Trophoblast cell (in vitro differentiated cells and primary cell): ENCODE measurements around the gene DNAAF3.
A peak's percentile ranks its signal among the peaks of the same experiment; 100 is the strongest.
"Not testable (repeated sequence)": the region's sequence is repeated elsewhere in the genome, so short reads cannot be mapped to it uniquely, and the experiment has no call there.

Source experiments
- DNase-seq, 2 donors: peaks; one replicate each; pipeline ENCODE4 v3.0.0-alpha.2; 2016
- H2AFZ ChIP-seq: 2 replicates; pipeline ENCODE4 v1.6.1; 2013; ENCODE audit warnings: low read length, moderate library complexity, mild to moderate bottlenecking; ENCODE audit not compliant: insufficient read depth, poor library complexity
- H2AK5ac ChIP-seq: 2 replicates; pipeline ENCODE4 v1.6.1; 2013; ENCODE audit warnings: mild to moderate bottlenecking, low read length
- H2BK120ac ChIP-seq: 2 replicates; pipeline ENCODE4 v1.6.1; 2013; ENCODE audit warnings: low read length, mild to moderate bottlenecking, moderate library complexity; ENCODE audit not compliant: insufficient read depth, poor library complexity
- H2BK12ac ChIP-seq: 2 replicates; pipeline ENCODE4 v1.6.1; 2013; ENCODE audit warnings: mild to moderate bottlenecking, low read length, moderate library complexity
- H2BK5ac ChIP-seq: 2 replicates; pipeline ENCODE4 v1.6.1; 2013; ENCODE audit warnings: low read length, low read depth, moderate library complexity, mild to moderate bottlenecking; ENCODE audit not compliant: poor library complexity
- H3K14ac ChIP-seq: 2 replicates; pipeline ENCODE4 v1.6.1; 2013; ENCODE audit warnings: mild to moderate bottlenecking, low read length
- H3K18ac ChIP-seq: 2 replicates; pipeline ENCODE4 v1.6.1; 2013; ENCODE audit warnings: mild to moderate bottlenecking, low read length
- H3K23ac ChIP-seq: 2 replicates; pipeline ENCODE4 v1.6.1; 2013; ENCODE audit warnings: low read length
- H3K27ac ChIP-seq: 2 replicates; pipeline ENCODE4 v1.5.1; 2013; ENCODE audit warnings: low read depth, mild to moderate bottlenecking, inconsistent platforms, low read length, moderate library complexity
- H3K27me3 ChIP-seq: 2 replicates; pipeline ENCODE4 v1.6.1; 2013; ENCODE audit warnings: inconsistent platforms, mild to moderate bottlenecking, low read length, moderate library complexity; ENCODE audit not compliant: insufficient read depth
- H3K36me3 ChIP-seq, 2 experiments: 1 replicate in 1 of 2; 2 replicates in 1 of 2; pipeline ENCODE4 v1.6.1; 2013; ENCODE audit warnings: low read length in 2 of 2, mild to moderate bottlenecking in 2 of 2, moderate library complexity in 1 of 2; ENCODE audit not compliant: insufficient read depth in 2 of 2, control insufficient read depth in 1 of 2
- H3K4ac ChIP-seq: 2 replicates; pipeline ENCODE4 v1.6.1; 2013; ENCODE audit warnings: low read depth, mild to moderate bottlenecking, low read length, moderate library complexity
- H3K4me1 ChIP-seq, 2 experiments: 1 replicate in 1 of 2; 2 replicates in 1 of 2; pipeline ENCODE4 v1.6.1; 2013; ENCODE audit warnings: low read length in 2 of 2, mild to moderate bottlenecking in 2 of 2, moderate library complexity in 1 of 2; ENCODE audit not compliant: insufficient read depth in 2 of 2, control insufficient read depth in 1 of 2
- H3K4me2 ChIP-seq: 2 replicates; pipeline ENCODE4 v1.6.1; 2013; ENCODE audit warnings: inconsistent platforms, mild to moderate bottlenecking, low read length, moderate library complexity
- H3K4me3 ChIP-seq: 2 replicates; pipeline ENCODE4 v1.5.1; 2013; ENCODE audit warnings: mild to moderate bottlenecking, low read depth, low read length, inconsistent platforms
- H3K79me1 ChIP-seq: one replicate; pipeline ENCODE4 v1.6.1; 2013; ENCODE audit warnings: low read length
- H3K79me2 ChIP-seq: 2 replicates; pipeline ENCODE4 v1.6.1; 2013; ENCODE audit warnings: low read length, mild to moderate bottlenecking; ENCODE audit not compliant: control insufficient read depth, insufficient read depth, poor library complexity
- H3K9ac ChIP-seq: 2 replicates; pipeline ENCODE4 v1.6.1; 2013; ENCODE audit warnings: mild to moderate bottlenecking, low read length
- H3K9me3 ChIP-seq: 2 replicates; pipeline ENCODE4 v1.6.1; 2013; ENCODE audit warnings: low read depth, mild to moderate bottlenecking, control low read depth, inconsistent platforms, low read length; ENCODE audit not compliant: insufficient read depth
- H4K12ac ChIP-seq: 2 replicates; pipeline ENCODE4 v1.6.1; 2013; ENCODE audit warnings: low read depth, mild to moderate bottlenecking, low read length, moderate library complexity
- H4K8ac ChIP-seq: 2 replicates; pipeline ENCODE4 v1.6.1; 2013; ENCODE audit warnings: low read depth, mild to moderate bottlenecking, low read length, moderate library complexity
- H4K91ac ChIP-seq: one replicate; pipeline ENCODE4 v1.6.1; 2013; ENCODE audit warnings: low read depth, mild to moderate bottlenecking, low read length, moderate library complexity
- WGBS: extraction: QIAGEN DNeasy Blood & Tissue Kit; methylation state at CpG from one replicate; pipeline ENCODE4 v1.1.7; 2013; ENCODE audit warnings: missing lambda C conversion rate; ENCODE audit not compliant: insufficient read length, insufficient coverage; ENCODE audit errors: extremely low coverage; 5-methylcytosine and 5-hydroxymethylcytosine counted together

The DNAAF3 gene

GRCh38 chr19:55158423-55158822 lies 8.0 kb downstream of the DNAAF3 start:
- WGBS = no CpG with 5 or more reads among the region's 4 CpGs
- Histone ChIP-seq H4K12ac (no peak overlapping the region), H4K8ac (no peak overlapping the region), H2BK12ac (no peak overlapping the region), H3K23ac (no peak overlapping the region), H3K79me1 (no peaks in the 10 kb centered on the region), H2BK120ac (no peak overlapping the region), H3K36me3 (no peaks in the 10 kb centered on the region), H3K4me1 (no peaks in the 10 kb centered on the region), H4K91ac (no peak overlapping the region), H3K9me3 (peaks cover 13% of the 10 kb centered on the region), H2AFZ (no peak overlapping the region), H3K14ac (no peak overlapping the region), H3K18ac (no peak overlapping the region), H2BK5ac (no peak overlapping the region), H3K27ac (no peak overlapping the region), H3K27me3 (peaks cover 22% of the 10 kb centered on the region), H3K9ac (no peak overlapping the region), H2AK5ac (no peak overlapping the region), H3K4me2 (no peak overlapping the region), H3K79me2 (no peaks in the 10 kb centered on the region), H3K4ac (no peak overlapping the region), H3K4me3 (no peak overlapping the region)
- DNase-seq = no peak

GRCh38 chr19:55157064-55157908 lies 9.1 kb downstream of the DNAAF3 start, which contains the start of gene TNNI3:
TNNI3 (minus strand) TSS chr19:55157732; CDS start chr19:55157589, 143 bp downstream.
- Histone ChIP-seq H2BK12ac (no peak within 1 kb of the TSS), H4K8ac (no peak within 1 kb of the TSS), H3K4ac (no peak within 1 kb of the TSS), H4K12ac (no peak within 1 kb of the TSS), H2BK120ac (no peak within 1 kb of the TSS), H3K27ac (no peak within 1 kb of the TSS), H3K23ac (no peak within 1 kb of the TSS), H3K9me3 (peaks cover 13% of the 10 kb centered on the region), H3K4me3 (peak within 1 kb of the TSS; percentile 6), H3K4me1 (no peaks in the 10 kb centered on the region), H2AFZ (no peak within 1 kb of the TSS), H3K9ac (no peak within 1 kb of the TSS), H3K14ac (no peak within 1 kb of the TSS), H3K36me3 (no peaks in the 10 kb centered on the region), H3K27me3 (peaks cover 22% of the 10 kb centered on the region), H3K4me2 (no peak within 1 kb of the TSS), H2BK5ac (no peak within 1 kb of the TSS), H4K91ac (no peak within 1 kb of the TSS), H3K79me2 (no peaks in the 10 kb centered on the region), H3K79me1 (no peaks in the 10 kb centered on the region), H3K18ac (no peak within 1 kb of the TSS), H2AK5ac (no peak within 1 kb of the TSS)
- no CpG with 5 or more reads among the region's 39 CpGs for WGBS
- DNase-seq = no peak

DNA sequence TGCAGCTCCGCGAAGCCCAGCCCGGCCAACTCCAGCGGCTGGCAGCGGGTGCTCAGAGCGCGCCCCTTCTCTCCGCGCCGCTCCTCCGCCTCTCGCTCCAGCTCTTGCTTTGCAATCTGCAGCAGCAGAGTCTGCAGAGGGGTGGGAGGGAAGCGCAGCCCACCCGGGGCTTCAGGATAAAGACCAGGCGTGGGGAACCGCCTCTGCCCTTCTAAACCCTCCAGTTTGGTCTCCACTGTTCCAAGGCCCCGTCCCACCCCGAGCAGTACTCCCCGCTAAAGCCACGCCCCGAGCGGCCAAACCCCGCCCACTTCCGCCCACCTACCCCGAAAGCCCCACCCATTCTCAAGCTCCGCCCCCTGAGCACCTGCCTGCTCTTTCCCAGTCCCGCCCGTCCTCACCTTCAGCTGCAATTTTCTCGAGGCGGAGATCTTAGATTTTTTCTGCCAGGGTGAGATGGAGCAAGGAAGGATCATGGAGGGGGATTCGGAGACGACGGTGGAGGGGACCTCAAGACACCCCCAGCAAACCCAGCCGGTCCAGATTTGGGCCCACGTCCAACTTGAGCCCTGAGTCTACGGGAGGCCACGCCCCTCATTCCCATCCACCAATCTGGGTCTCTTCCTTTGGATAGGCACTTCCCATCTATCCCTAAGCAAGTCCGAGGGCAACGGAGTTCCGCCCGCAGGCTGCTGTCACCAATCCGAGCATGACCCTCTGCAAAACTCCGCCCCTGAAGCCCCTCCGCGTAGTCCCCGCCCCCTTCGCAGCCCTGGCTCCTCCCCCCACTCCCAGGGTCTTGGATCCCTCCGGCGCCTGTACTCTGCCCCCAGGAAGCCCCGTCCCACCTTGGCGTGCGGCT lies 10.0 kb downstream of the DNAAF3 start:
- H3K79me1 ChIP-seq = no peaks in the 10 kb centered on the region

DNA sequence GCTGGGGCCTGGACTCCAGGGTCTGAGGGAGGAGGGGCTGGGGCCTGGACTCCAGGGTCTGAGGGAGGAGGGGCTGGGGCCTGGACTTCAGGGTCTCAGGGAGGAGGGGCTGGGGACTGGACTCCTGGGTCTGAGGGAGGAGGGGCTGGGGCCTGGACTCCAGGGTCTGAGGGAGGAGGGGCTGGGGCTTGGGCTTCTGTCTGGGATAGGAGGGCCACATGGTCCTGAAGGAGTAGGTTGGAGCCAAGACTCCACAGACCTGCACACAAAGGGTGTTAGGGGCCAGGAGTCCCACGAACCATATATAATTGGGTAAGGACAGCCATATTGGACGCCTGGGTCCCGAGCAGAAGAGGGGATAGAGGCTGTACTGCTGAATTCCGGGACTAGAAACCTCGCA lies 10.6 kb downstream of the DNAAF3 start:
- H2BK120ac ChIP-seq, H2AK5ac ChIP-seq, H4K12ac ChIP-seq, H2BK12ac ChIP-seq, H3K9ac ChIP-seq, H3K4me1 ChIP-seq, H2AFZ ChIP-seq, H3K27ac ChIP-seq, H3K4ac ChIP-seq, DNase-seq, H3K23ac ChIP-seq, H3K36me3 ChIP-seq, H3K79me1 ChIP-seq, H3K4me3 ChIP-seq, H4K91ac ChIP-seq, H3K79me2 ChIP-seq, H3K14ac ChIP-seq, H4K8ac ChIP-seq, H2BK5ac ChIP-seq, H3K18ac ChIP-seq: not testable (repeated sequence)
- peaks cover 10% of the 10 kb centered on the region for H3K9me3 ChIP-seq
- peak overlapping the region; percentile 23 for H3K4me2 ChIP-seq
- WGBS = no CpG with 5 or more reads among the region's 5 CpGs
- peaks cover 15% of the 10 kb centered on the region for H3K27me3 ChIP-seq

More for the DNA sequence above, 10.0 kb downstream of the DNAAF3 start:
- Histone ChIP-seq H3K4me1 (no peaks in the 10 kb centered on the region), H3K79me2 (no peaks in the 10 kb centered on the region), H3K14ac (no peak overlapping the region), H2BK120ac (no peak overlapping the region), H4K12ac (no peak overlapping the region), H3K18ac (no peak overlapping the region), H2AK5ac (no peak overlapping the region), H4K8ac (no peak overlapping the region), H2AFZ (no peak overlapping the region), H3K27ac (no peak overlapping the region), H2BK12ac (no peak overlapping the region), H3K36me3 (no peaks in the 10 kb centered on the region), H3K23ac (no peak overlapping the region), H4K91ac (no peak overlapping the region), H3K9me3 (peaks cover 10% of the 10 kb centered on the region), H3K4ac (no peak overlapping the region), H3K9ac (no peak overlapping the region), H3K27me3 (peaks cover 15% of the 10 kb centered on the region), H3K4me3 (no peak overlapping the region), H2BK5ac (no peak overlapping the region), H3K4me2 (peak overlapping the region; percentile 23)
- DNase-seq = no peak
- WGBS = no CpG with 5 or more reads among the region's 52 CpGs
